GM23338 (cell line): Measurements from ENCODE around the gene PPIP5K2. TPM values are rescaled to one million over a fixed set of nuclear protein-coding genes. Genes with fewer than 3 reads are reported as not detected.

Experiments
- ATAC-seq: fragments of 200-7000 bp; cut with Tn5 transposase; 3 replicates; pipeline ENCODE4 v1.9.1; 2020
- DNase-seq: peaks from one replicate; pipeline ENCODE4 v3.0.0-alpha.2; 2015; ENCODE audit warnings: low spot score
- H2AFZ ChIP-seq: fragments of 200-600 bp; sonication (generic); 2 replicates; pipeline ENCODE4 v1.8.0; 2016; ENCODE audit warnings: antibody characterized with exemption, mild to moderate bottlenecking, moderate library complexity
- H3F3A ChIP-seq: fragments of 200-600 bp; sonication (generic); replicated peaks from 2 replicates; pipeline ENCODE4 v1.8.0; 2017; ENCODE audit warnings: antibody characterized with exemption, mixed run types, low read depth
- H3K27ac ChIP-seq: fragments of 200-600 bp; sonication (generic); 2 replicates; pipeline ENCODE4 v1.6.1; 2016; ENCODE audit warnings: low read depth
- H3K27me3 ChIP-seq: fragments of 200-600 bp; sonication (generic); 2 replicates; pipeline ENCODE4 v1.8.0; 2016; ENCODE audit warnings: mild to moderate bottlenecking, mixed run types, moderate library complexity; ENCODE audit not compliant: insufficient read depth
- H3K36me3 ChIP-seq: fragments of 200-600 bp; sonication (generic); 2 replicates; pipeline ENCODE4 v1.8.0; 2016; ENCODE audit warnings: mild to moderate bottlenecking; ENCODE audit not compliant: insufficient read depth
- H3K4me1 ChIP-seq: fragments of 200-600 bp; sonication (generic); 2 replicates; pipeline ENCODE4 v1.8.0; 2016; ENCODE audit warnings: mild to moderate bottlenecking, moderate library complexity; ENCODE audit not compliant: insufficient read depth
- H3K4me2 ChIP-seq: fragments of 200-600 bp; sonication (generic); 2 replicates; pipeline ENCODE4 v1.7.1; 2017; ENCODE audit warnings: mixed run types
- H3K4me3 ChIP-seq: fragments of 200-600 bp; sonication (generic); 2 replicates; pipeline ENCODE4 v1.6.1; 2016; ENCODE audit warnings: mixed run types
- H3K79me2 ChIP-seq: fragments of 200-600 bp; sonication (generic); replicated peaks from 2 replicates; pipeline ENCODE4 v1.8.0; 2017; ENCODE audit warnings: mild to moderate bottlenecking; ENCODE audit not compliant: insufficient read depth
- H3K9me2 ChIP-seq: fragments of 200-600 bp; sonication (generic); 2 replicates; pipeline ENCODE4 v1.8.0; 2017; ENCODE audit not compliant: insufficient read depth
- H4K20me1 ChIP-seq: fragments of 200-600 bp; sonication (generic); replicated peaks from 2 replicates; pipeline ENCODE4 v1.8.0; 2017; ENCODE audit warnings: mild to moderate bottlenecking; ENCODE audit not compliant: insufficient read depth
- H3K27ac Mint-ChIP-seq: 2 replicates; pipeline ENCODE4 v1.8.0; 2020; ENCODE audit warnings: inconsistent platforms, mild to moderate bottlenecking, moderate library complexity, mixed read lengths
- H3K27me3 Mint-ChIP-seq: 3 replicates; pipeline ENCODE4 v1.8.0; 2022; ENCODE audit warnings: low read depth, mild to moderate bottlenecking, moderate library complexity, mixed read lengths, inconsistent platforms; ENCODE audit not compliant: insufficient read depth, poor library complexity
- H3K36me3 Mint-ChIP-seq: 3 replicates; pipeline ENCODE4 v1.8.0; 2021; ENCODE audit warnings: low read depth, mild to moderate bottlenecking, inconsistent platforms, moderate library complexity, mixed read lengths
- H3K4me1 Mint-ChIP-seq: 3 replicates; pipeline ENCODE4 v1.8.0; 2020; ENCODE audit warnings: mild to moderate bottlenecking, inconsistent platforms, mixed read lengths
- H3K4me3 Mint-ChIP-seq: 3 replicates; pipeline ENCODE4 v1.8.0; 2021; ENCODE audit warnings: moderate library complexity, mild to moderate bottlenecking, inconsistent platforms, mixed read lengths
- H3K9me3 Mint-ChIP-seq: 3 replicates; pipeline ENCODE4 v1.8.0; 2020; ENCODE audit warnings: moderate library complexity, mild to moderate bottlenecking, inconsistent platforms, mixed read lengths
- CTCF ChIP-seq, 2 experiments: fragments of 200-600 bp in 1 of 2; sonication (generic) in 1 of 2; conservative IDR thresholded peaks; 2 replicates each; pipeline versions ENCODE4 v1.5.1 to v1.6.1; 2016 to 2017; ENCODE audit warnings: antibody characterized with exemption in 2 of 2, low read depth in 2 of 2, mild to moderate bottlenecking in 2 of 2, moderate library complexity in 1 of 2
- ETS1 ChIP-seq: IDR thresholded peaks from 2 replicates; pipeline ENCODE4 v1.6.1; 2016; ENCODE audit warnings: antibody characterized with exemption
- EZH2 ChIP-seq: fragments of 200-600 bp; sonication (generic); IDR thresholded peaks from one replicate; pipeline ENCODE4 v1.8.0; 2017; ENCODE audit warnings: antibody characterized with exemption, mild to moderate bottlenecking, low read depth; ENCODE audit not compliant: unreplicated experiment
- NANOG ChIP-seq: IDR thresholded peaks from 2 replicates; pipeline ENCODE4 v1.6.1; 2016; ENCODE audit warnings: antibody characterized with exemption, borderline replicate concordance
- REST ChIP-seq: IDR thresholded peaks from one replicate; pipeline ENCODE4 v1.6.1; 2018; ENCODE audit warnings: antibody characterized with exemption; ENCODE audit not compliant: unreplicated experiment
- STAT1 ChIP-seq: IDR thresholded peaks from one replicate; pipeline ENCODE4 v1.6.1; 2016; ENCODE audit warnings: antibody characterized with exemption; ENCODE audit not compliant: unreplicated experiment
- ZNF331 ChIP-seq: fragments of 250-450 bp; sonication (Bioruptor Pico); IDR thresholded peaks from 2 replicates; pipeline ENCODE4 v1.5.0; 2020; ENCODE audit warnings: low read depth, mild to moderate bottlenecking, moderate library complexity
- ZNF462 ChIP-seq: fragments of 250-450 bp; sonication (Bioruptor Pico); IDR thresholded peaks from 2 replicates; pipeline ENCODE4 v1.5.0; 2020; ENCODE audit warnings: mild to moderate bottlenecking, moderate library complexity
- polyA plus RNA-seq: library from polyadenylated mRNA; unstranded; fragments of >200 nt; fragmentation: Nextera tagmentation; extraction: Ambion mirVana; gene quantifications from 2 replicates; pipeline ENCODE4 v1.2.1, GENCODE V29; 2016
- total RNA-seq: library from RNA; depleted of rRNA; stranded (reverse); fragments of >200 nt; shearing (Covaris generic); gene quantifications from 2 replicates; pipeline ENCODE4 v1.2.3, GENCODE V29; 2014

Gene PPIP5K2
- total and polyA plus RNA-seq, 2 experiments from 2014 or later, result 41.7 to 45.4 TPM

DNA sequence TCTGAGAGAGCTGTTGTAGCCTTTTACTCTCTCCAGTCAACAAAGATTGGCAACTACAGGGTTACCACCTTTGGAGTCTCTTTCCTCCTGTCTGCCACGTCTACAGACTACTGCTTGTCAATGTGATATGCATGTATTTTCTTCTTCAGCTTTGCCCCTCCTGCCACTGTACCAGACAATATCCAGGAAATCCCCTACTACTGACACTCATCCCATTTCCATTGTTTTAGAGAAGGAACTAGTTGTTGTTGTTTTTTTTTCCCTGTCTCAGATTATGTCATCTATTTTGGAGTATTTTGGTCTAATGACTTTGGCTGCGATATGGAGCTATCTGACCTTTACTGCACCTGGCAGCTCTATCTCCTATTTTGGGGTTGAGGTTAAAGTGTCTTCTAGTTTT is 88.4 kb downstream of the PPIP5K2 start:
- no peaks in the 10 kb centered on the region for H3F3A ChIP-seq
- H3K79me2 ChIP-seq, result no peaks in the 10 kb centered on the region
- H3K9me3 Mint-ChIP-seq, result no peaks in the 10 kb centered on the region
- H3K27me3 Mint-ChIP-seq, result no peaks in the 10 kb centered on the region
- H3K4me3 Mint-ChIP-seq, result no peak overlapping the region
- H3K27me3 ChIP-seq, result no peaks in the 10 kb centered on the region
- H3K36me3 Mint-ChIP-seq, result no peaks in the 10 kb centered on the region
- no peak overlapping the region for H3K27ac Mint-ChIP-seq
- no peak for TF ChIP-seq ZNF331 (CRISPR knock-in tag)
- no peak for TF ChIP-seq ZNF462
- no peak for TF ChIP-seq CTCF (conservative IDR thresholded peaks at IDR 0.05; ENCODE audit: low read depth in 2 of 2)
- no peak for TF ChIP-seq ETS1
- TF ChIP-seq NANOG, result no peak
- no peak for TF ChIP-seq STAT1
- no peak for TF ChIP-seq REST
- no peak for TF ChIP-seq EZH2
- H3K4me3 ChIP-seq, result no peak overlapping the region
- H3K36me3 ChIP-seq, result no peaks in the 10 kb centered on the region
- ATAC-seq (no peak), DNase-seq (no peak)
- H3K4me2 ChIP-seq, result no peak overlapping the region
- H3K4me1 ChIP-seq, result peaks cover 6% of the 10 kb centered on the region; the same call in 1 of the 2 replicates
- no peaks in the 10 kb centered on the region for H3K9me2 ChIP-seq
- H3K4me1 Mint-ChIP-seq, result peaks cover 12% of the 10 kb centered on the region; the same call in 2 of the 3 replicates
- no peaks in the 10 kb centered on the region for H4K20me1 ChIP-seq
- no peak overlapping the region for H2AFZ ChIP-seq
- no peak overlapping the region for H3K27ac ChIP-seq
